Measurements from ENCODE around the gene RTL1. TPM values are rescaled to one million over a fixed set of nuclear protein-coding genes. Genes with fewer than 3 reads are reported as not detected.

The RTL1 gene
- total RNA-seq, 6 experiments from 2014 or later = not detected

DNA sequence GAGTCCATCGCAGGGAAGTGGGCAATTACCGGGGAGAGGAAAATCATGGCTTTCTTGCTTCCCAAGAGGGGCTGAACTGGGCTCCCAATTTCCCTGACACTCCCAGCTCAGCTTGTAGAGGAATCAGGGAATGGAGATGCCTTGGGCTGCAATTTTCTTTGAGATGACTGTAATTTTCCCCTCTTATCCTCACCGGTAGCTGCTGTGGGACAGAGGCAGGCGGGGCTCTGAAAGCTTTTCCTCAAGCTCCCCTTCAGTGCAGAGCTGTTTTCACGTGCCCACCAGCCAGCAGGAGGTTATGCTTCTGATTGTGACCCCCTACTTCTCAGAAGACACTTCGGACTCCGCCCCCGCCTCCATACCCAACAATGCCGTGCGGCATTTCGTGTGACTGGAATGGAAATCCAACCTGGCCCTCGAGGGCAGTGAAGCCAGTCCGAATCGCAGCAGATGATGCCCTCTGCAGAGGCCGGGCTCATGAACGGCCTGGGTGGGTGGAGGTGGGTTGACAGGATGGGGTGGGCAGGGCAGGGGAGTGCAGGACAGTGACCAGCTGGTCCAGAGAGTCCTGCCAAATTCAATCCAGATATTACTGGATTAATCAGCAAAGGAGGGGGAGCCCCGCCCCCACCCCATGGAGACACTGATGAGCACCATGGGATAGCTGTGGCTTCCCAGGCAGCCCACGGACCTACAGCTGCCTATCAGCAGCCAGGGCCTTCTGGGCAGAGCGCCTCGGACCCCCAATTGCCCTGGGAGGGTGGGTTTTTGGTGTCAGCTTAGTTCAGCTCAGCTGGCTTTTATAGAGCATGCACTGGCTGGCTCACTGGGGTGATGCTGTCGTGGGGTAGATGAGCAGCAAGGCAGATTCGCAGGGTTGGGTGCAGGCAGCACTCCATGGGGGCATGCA, 37.6 kb downstream of the RTL1 start:
- TF ChIP-seq CTCF (IDR thresholded peaks at IDR 0.05) = no peak
- Mint-ChIP-seq H3K36me3 (ENCODE audit: low read depth) (peaks cover 12% of the 10 kb centered on the region), H3K27me3 (ENCODE audit: insufficient read depth) (peaks cover 18% of the 10 kb centered on the region), H3K27ac (peak overlapping the region; percentile 87; the same call in 1 of the 2 replicates), H3K9me3 (no peaks in the 10 kb centered on the region), H3K4me3 (no peak overlapping the region), H3K4me1 (ENCODE audit: low read depth) (peaks cover 35% of the 10 kb centered on the region)
- no peak for DNase-seq

DNA sequence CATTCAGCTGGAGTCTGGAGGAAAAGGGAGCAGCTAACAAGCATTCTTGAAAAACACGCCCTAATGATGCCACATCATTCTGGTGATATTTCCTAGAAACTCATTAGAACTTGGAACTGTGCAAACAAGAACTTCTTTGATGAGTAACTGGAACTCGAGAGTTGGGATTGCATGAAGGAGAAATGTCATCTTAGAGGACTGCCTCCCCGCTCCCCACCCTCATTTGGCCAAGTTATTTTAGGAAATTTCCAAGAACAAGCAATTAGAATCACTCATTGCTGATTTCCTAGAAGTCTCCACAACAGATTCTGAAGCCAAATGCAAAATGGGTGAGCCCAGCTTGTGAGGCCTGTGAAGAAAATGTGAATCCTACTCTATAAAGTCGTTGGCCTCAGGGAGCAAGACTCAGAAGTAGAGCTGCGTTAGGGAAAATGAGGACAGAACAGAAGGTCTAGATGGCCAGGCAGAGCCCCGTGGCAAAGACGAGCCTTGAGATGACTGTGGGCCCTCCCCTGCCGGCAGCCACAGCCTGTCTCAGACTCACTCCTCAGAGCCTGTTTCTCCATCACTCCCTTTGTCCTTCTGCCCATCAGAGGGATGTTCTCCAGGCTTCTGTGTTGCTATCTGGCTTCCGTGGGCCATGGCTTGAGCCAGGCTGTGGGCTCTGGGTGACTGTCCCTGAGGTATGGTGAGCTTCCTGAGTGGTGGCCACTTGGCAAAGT, 38.4 kb downstream of the RTL1 start:
- peak; percentile 71 for DNase-seq
- Mint-ChIP-seq H3K27ac (peak overlapping the region; percentile 87), H3K4me1 (ENCODE audit: low read depth) (peaks cover 35% of the 10 kb centered on the region), H3K36me3 (ENCODE audit: low read depth) (peaks cover 12% of the 10 kb centered on the region), H3K4me3 (peak overlapping the region; percentile 59), H3K27me3 (ENCODE audit: insufficient read depth) (peaks cover 23% of the 10 kb centered on the region), H3K9me3 (no peaks in the 10 kb centered on the region)
- TF ChIP-seq CTCF (IDR thresholded peaks at IDR 0.05) = no peak

GRCh38 chr14:100864206-100864605, 39.3 kb downstream of the RTL1 start:
- peaks cover 28% of the 10 kb centered on the region for H3K27me3 Mint-ChIP-seq (ENCODE audit: insufficient read depth)
- DNase-seq = no peak
- H3K36me3 Mint-ChIP-seq (ENCODE audit: low read depth) = peaks cover 12% of the 10 kb centered on the region
- TF ChIP-seq CTCF (IDR thresholded peaks at IDR 0.05) = no peak
- no peak overlapping the region for H3K4me3 Mint-ChIP-seq
- H3K27ac Mint-ChIP-seq = peak overlapping the region; percentile 87
- H3K4me1 Mint-ChIP-seq (ENCODE audit: low read depth) = peaks cover 35% of the 10 kb centered on the region
- no peaks in the 10 kb centered on the region for H3K9me3 Mint-ChIP-seq

GRCh38 chr14:100862793-100863192, 40.7 kb downstream of the RTL1 start:
- Mint-ChIP-seq H3K4me1 (ENCODE audit: low read depth) (peaks cover 35% of the 10 kb centered on the region), H3K4me3 (no peak overlapping the region), H3K27me3 (ENCODE audit: insufficient read depth) (peaks cover 32% of the 10 kb centered on the region), H3K9me3 (no peaks in the 10 kb centered on the region), H3K27ac (peak overlapping the region; percentile 55), H3K36me3 (ENCODE audit: low read depth) (peaks cover 8% of the 10 kb centered on the region)
- DNase-seq = no peak
- no peak for TF ChIP-seq CTCF (IDR thresholded peaks at IDR 0.05)

- Mint-ChIP-seq H3K9me3 (no peaks in the 10 kb centered on the region), H3K27ac (peak overlapping the region; percentile 55), H3K27me3 (ENCODE audit: insufficient read depth) (peaks cover 30% of the 10 kb centered on the region), H3K4me3 (no peak overlapping the region; the same call in 1 of the 2 replicates), H3K4me1 (ENCODE audit: low read depth) (peaks cover 35% of the 10 kb centered on the region), H3K36me3 (ENCODE audit: low read depth) (peaks cover 8% of the 10 kb centered on the region)
- no peak for TF ChIP-seq CTCF (IDR thresholded peaks at IDR 0.05)
- DNase-seq = no peak
These were observed 41.2 kb downstream of the RTL1 start for GRCh38 chr14:100862277-100862676.
